CD1c-positive myeloid dendritic cell (primary cell): Measurements from ENCODE around the gene FOXI1.

Source experiments
- DNase-seq: peaks from one replicate; pipeline ENCODE4 v3.0.0-alpha.2; 2016; ENCODE audit errors: extremely low spot score

Gene FOXI1

GRCh38 chr5:170105642-170106611, at the start of gene FOXI1:
Gene FOXI1 (plus strand): TSS chr5:170105897. CDS start chr5:170105958, 61 bp downstream.
- peak; percentile 5 for DNase-seq

- no peak for DNase-seq
These were observed 49.0 kb upstream of the FOXI1 start for GRCh38 chr5:170056561-170057267.

DNA sequence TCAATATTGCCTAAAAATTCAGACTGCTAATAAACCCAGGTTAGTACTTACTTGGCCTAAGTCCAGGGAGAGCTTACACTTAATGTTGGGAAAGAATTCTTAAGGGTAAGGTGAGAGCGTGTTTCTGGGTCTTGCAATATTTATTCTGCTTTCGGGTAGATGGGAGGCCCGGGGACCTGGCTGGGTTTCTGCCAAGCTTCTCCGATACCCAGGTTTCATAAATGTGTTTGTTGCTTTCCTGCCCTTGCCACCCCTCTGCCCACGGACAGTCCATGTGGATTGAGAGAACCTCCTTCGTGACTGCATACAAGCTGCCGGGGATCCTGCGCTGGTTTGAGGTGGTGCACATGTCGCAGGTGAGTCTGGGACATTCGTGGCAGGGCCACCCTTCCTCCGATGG, 48.4 kb upstream of the FOXI1 start:
- no peak for DNase-seq

GRCh38 chr5:170059221-170059620, 46.5 kb upstream of the FOXI1 start:
- DNase-seq = no peak

- DNase-seq = no peak
These were observed 38.5 kb upstream of the FOXI1 start for GRCh38 chr5:170067152-170067551.

DNA sequence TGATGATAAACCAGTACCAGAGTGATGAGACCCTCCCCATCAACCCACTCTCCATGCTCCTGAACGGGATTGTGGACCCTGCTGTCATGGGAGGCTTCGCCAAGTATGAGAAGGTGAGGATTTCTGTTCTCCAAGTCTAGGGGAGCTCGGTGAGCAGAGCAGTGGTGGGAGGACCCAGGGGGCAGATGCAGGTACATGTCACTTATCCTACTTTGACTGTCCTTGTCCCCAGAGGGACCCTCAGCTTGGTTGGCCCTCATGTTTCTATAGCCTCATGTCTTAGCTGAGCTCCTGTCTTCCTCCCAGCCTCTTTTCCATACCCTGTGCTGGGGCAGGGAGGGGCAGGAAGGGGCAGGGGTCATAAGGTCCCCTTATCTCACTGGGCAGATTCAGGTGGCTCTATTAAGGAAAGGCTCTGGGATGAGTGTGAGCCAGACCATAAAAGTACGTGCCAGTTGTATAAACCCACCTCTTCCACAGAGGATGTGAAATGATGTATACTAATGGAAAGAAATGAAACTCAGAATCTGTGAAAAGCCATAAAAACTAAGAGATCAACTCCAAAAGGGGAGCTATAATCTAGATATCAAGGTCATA, 38.0 kb upstream of the FOXI1 start:
- DNase-seq = no peak

DNA sequence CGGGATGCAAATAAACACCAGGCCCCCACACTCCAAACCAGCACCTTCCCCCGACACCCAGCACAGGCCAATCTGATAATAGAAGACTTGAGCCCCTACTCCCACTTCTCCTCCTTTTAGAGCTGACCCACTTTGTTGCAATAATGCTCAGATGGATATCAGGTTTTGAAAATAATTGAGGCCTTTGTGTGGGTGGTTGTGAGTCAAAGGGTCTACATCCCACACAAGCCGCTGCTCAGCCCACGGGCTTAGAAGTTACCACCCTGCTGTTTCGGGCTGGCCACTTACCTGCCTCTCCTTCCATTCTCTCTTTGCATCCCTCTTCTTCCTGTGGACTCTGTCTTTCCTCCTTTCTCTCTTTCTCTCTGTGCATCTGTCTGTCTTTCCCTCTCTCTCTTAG, 36.2 kb upstream of the FOXI1 start:
- no peak for DNase-seq

DNA sequence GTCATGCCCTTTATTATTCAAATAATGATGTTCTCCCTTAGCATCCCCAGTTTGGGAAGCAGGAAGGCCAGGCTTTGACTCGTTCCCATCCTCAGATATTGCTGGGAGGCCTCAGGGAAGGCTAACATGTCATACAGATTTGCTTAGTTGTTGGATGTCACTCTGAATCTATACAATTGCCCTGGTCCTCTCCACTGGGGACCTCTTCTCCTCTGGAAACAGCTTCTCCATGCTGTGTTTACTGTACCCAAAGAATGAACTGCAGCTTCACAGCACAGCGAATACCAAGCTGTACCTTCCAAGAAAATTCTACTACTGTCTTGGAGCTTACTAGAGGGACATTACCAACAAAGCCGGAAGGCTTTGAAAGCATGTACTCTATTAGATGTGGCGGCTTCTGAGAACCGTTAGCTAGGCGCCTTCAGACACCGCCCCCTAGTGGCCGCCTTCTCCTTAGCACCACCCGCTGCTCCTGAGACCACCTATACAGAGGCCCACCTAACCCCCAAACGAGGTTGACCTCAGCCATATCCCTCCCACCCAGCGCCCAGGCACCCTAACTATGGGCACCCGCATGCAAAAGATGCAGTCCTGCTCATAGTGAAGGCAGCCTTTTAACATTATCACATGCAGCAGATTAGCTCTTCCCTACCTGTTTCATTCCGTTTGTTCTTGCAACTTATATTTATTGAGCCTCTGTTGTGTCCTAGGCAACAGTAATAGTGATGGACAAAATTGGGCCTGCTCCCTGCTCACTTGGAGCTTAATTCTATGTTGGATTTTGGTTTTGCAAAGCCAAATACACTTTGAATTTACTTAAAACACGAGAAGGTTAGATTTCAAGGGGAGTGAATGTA, 34.9 kb upstream of the FOXI1 start:
- DNase-seq = no peak

DNA sequence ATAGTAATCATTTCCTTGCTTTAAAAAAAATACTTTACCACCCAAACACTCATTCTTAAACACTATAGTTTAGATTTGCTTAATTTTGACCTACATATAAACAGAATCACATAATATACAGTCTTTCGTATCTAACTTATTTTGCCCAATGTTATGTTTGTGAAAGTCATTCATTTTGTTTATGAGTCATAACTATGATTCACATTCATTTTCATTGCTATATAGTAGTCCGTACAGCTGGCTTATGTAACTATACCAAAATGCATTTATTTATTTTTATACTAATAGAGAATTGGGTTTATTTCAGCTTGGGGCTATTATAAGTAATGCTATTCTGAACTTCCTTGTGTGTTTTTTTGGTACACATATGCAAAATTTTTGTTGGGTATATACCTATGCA, 33.9 kb upstream of the FOXI1 start:
- no peak for DNase-seq

GRCh38 chr5:170075696-170076095, 30.0 kb upstream of the FOXI1 start:
- no peak for DNase-seq

DNA sequence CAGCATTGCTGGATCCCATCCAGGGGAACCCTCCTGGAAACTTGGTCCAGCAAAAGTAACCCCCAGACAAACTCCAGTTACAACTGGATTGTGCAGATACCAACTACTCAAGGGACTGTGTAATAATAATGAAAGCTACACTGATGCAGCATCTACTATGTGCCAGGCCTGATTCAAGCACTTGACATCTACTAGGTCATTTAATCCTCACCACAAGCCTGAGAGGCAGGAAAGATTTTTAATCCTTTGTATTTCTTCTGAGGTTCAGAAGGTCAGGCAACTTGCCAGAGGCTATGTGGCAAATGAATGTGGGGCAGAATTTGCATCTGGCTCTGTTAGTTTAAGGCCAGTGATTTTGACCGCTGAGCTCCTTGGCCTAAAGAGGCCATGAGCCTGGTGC, 29.5 kb upstream of the FOXI1 start:
- no peak for DNase-seq

- DNase-seq = no peak
These were observed 29.0 kb upstream of the FOXI1 start for GRCh38 chr5:170076739-170077138.

DNA sequence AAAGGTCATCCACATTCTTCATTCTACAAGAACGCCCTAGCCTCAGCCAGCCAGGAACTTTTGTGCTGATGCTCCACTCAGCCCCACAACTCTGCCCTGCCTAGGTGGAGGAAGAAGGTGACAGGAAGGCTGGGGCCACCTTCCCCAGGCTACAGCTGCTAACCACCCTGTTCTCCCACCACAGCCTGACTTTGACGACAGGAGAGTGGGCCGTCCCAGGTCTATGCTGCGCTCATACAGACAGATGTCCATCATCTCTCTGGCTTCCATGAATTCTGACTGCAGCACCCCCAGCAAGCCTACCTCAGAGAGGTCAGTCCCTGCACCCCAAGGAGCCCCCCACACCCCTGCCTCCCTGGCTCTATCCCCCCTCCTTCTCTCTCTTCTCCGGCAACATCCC, 28.2 kb upstream of the FOXI1 start:
- no peak for DNase-seq

DNA sequence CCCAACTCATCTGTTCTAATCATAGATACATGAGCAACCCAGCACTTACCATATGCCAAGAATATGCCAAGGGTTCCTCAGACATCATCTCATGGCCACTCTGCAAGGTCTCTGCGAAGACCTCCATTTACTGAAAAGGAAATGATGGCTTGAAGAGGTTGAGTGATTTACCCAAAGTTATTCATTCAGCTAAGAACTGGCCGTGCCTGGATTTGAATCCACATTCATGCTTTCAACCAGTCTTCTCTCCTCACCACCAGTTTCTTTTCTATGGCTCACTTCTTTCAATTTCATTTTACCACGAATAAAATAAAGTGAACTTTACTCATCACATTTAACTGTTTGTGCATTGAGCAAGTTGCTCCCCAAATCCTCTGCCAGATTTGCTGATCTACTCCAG, 27.2 kb upstream of the FOXI1 start:
- DNase-seq = no peak

- no peak for DNase-seq
These were observed 26.8 kb upstream of the FOXI1 start for GRCh38 chr5:170078931-170079330.

DNA sequence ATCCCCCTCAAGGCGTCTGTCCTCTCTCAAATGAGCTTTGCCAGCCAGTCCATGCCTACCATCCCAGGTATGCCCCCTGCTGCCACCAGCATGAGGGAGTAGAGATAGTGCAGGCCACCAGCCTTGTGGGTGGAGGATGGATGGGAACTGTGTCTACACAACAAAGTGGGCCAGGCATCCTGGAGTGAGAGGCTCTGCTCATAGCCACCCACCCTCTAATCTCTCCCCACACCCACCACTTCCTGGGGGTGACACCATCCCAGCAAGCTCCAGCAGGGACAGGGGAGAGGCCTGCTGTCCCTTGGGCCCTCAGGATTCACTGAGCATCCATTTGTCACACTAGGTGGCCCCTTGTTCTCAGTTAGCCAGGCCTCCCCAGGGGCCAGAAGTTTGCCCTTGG, 25.5 kb upstream of the FOXI1 start:
- DNase-seq = no peak

GRCh38 chr5:170080786-170081445, 24.8 kb upstream of the FOXI1 start:
- DNase-seq = no peak

DNA sequence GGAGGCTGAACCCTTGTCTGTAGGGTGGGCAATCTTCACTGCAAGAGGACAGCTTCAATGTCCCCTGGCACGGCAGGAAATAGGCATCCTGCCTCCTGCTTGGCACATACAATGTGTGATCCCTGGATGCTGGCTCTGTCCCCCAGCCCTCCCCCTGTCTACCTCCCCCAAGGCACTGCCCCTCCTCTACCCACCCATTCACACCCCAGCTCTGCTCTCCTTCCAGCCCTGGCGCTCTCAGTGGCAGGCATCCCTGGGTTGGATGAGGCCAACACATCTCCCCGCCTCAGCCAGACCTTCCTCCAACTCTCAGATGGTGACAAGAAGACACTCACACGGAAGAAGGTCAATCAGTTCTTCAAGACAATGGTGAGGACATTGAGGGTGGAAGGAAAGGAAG, 24.1 kb upstream of the FOXI1 start:
- DNase-seq = no peak

DNA sequence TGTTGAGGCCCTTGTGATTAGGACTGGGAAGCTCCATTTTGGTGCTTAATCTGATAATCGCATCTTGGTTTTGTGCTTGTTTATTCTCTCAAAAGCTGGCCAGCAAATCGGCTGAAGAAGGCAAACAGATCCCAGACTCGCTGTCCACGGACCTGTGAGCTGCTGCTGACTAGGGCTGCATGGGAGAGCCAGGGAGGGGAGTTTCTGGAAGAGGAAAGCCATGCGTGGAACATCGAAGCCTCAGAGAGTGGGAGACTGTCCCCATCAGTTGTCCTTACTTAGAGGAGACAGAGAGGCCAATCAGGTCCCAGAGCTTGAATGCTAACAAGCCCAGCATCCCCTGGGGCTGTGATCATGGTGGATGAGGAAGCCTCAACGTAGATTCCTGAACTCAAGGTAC, 23.0 kb upstream of the FOXI1 start:
- no peak for DNase-seq

- DNase-seq = no peak
These were observed 18.4 kb upstream of the FOXI1 start for GRCh38 chr5:170087168-170087817.
